Lower leg skin (tissue), 3 donors: ENCODE results near the gene RBM26.

Experiments
- CTCF ChIP-seq, 3 donors: fragments of 450-650 bp; IDR thresholded peaks; one replicate each; pipeline ENCODE4 v1.5.1; 2016; ENCODE audit warnings: antibody characterized with exemption in 3 of 3, mild to moderate bottlenecking in 3 of 3, moderate library complexity in 2 of 3
- POLR2A ChIP-seq, 2 donors: fragments of 450-650 bp; IDR thresholded peaks; one replicate each; pipeline ENCODE4 v1.6.1; 2016 to 2017; ENCODE audit warnings: antibody characterized with exemption in 2 of 2, mild to moderate bottlenecking in 1 of 2, moderate library complexity in 1 of 2

GRCh38 chr13:79289571-79289970, 116.5 kb downstream of the RBM26 start:
- TF ChIP-seq CTCF (IDR thresholded peaks at IDR 0.05) (no peak), POLR2A (IDR thresholded peaks at IDR 0.05) (no peak)
